Activated T-cell treated with anti-CD3 and anti-CD28 coated beads, Interleukin-2, amount 50 U/mL, for 4 hours (primary cell): ENCODE measurements around the gene ACSM2B. TPM values are rescaled to one million over a fixed set of nuclear protein-coding genes. Genes with fewer than 3 reads are reported as not detected.
"Not testable (repeated sequence)": the region's sequence is repeated elsewhere in the genome, so short reads cannot be mapped to it uniquely, and the experiment has no call there.

Source experiments
- ATAC-seq, 2 donors: fragments of 200-7000 bp; cut with Tn5 transposase; one replicate each; pipeline ENCODE4 v1.10.0; 2021
- DNase-seq: peaks from one replicate; pipeline ENCODE4 v3.0.0-alpha.2; 2020
- H3K27me3 Mint-ChIP-seq: one replicate; pipeline ENCODE4 v1.8.0; 2021; ENCODE audit warnings: low read depth, mixed read lengths
- H3K36me3 Mint-ChIP-seq: one replicate; pipeline ENCODE4 v1.8.0; 2022; ENCODE audit warnings: mixed read lengths; ENCODE audit not compliant: insufficient read depth
- H3K4me1 Mint-ChIP-seq: one replicate; pipeline ENCODE4 v1.8.0; 2021; ENCODE audit warnings: low read depth, mixed read lengths
- H3K4me3 Mint-ChIP-seq: one replicate; pipeline ENCODE4 v1.8.0; 2021; ENCODE audit warnings: mild to moderate bottlenecking, moderate library complexity, mixed read lengths
- H3K9me3 Mint-ChIP-seq: one replicate; pipeline ENCODE4 v1.8.0; 2021; ENCODE audit warnings: mixed read lengths
- total RNA-seq, 3 donors: library from RNA; stranded (reverse); gene quantifications; one replicate each; pipeline ENCODE4 v1.2.1, GENCODE V29; 2021

The ACSM2B gene, protein sequence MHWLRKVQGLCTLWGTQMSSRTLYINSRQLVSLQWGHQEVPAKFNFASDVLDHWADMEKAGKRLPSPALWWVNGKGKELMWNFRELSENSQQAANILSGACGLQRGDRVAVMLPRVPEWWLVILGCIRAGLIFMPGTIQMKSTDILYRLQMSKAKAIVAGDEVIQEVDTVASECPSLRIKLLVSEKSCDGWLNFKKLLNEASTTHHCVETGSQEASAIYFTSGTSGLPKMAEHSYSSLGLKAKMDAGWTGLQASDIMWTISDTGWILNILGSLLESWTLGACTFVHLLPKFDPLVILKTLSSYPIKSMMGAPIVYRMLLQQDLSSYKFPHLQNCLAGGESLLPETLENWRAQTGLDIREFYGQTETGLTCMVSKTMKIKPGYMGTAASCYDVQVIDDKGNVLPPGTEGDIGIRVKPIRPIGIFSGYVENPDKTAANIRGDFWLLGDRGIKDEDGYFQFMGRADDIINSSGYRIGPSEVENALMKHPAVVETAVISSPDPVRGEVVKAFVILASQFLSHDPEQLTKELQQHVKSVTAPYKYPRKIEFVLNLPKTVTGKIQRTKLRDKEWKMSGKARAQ
- under 1 TPM in 1 of 3 donors, not detected in 2; 0.22 TPM for total RNA-seq

GRCh38 chr16:20576145-20576544 is at the start of gene ACSM2B:
TSS of gene ACSM2B (minus strand) at chr16:20576367. CDS start at chr16:20564845, 11,522 bp downstream.
- not testable (repeated sequence) for H3K4me3 Mint-ChIP-seq, DNase-seq, H3K27me3 Mint-ChIP-seq, H3K9me3 Mint-ChIP-seq, H3K36me3 Mint-ChIP-seq, ATAC-seq, H3K4me1 Mint-ChIP-seq

- Mint-ChIP-seq H3K4me1 (peaks cover 4% of the 10 kb centered on the region), H3K27me3 (no peaks in the 10 kb centered on the region), H3K9me3 (no peaks in the 10 kb centered on the region), H3K4me3 (no peak overlapping the region), H3K36me3 (no peaks in the 10 kb centered on the region)
- DNase-seq (no peak), ATAC-seq (no peak)
Observed at GRCh38 chr16:20624882-20625807, 49.0 kb upstream of the ACSM2B start.

DNA sequence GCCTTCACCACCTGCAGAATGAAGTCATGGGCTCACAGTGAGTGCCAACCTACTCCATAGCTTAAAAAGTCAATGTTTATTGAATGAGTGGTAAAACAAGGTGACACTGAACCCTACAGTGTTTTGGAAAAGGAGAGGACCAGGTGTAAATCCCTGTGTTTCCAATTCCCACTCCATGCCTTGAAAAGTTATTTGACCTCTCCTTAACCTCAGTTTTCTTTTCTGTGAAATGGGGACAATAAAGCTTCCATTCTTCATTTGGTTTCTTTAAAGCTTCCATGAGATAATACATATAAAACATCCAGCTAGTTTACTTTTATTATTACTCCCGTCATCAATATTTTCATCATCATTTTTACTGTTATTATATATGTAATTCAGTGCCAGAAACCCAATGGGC is 48.0 kb upstream of the ACSM2B start:
- DNase-seq = no peak
- H3K4me3 Mint-ChIP-seq = no peak overlapping the region

DNA sequence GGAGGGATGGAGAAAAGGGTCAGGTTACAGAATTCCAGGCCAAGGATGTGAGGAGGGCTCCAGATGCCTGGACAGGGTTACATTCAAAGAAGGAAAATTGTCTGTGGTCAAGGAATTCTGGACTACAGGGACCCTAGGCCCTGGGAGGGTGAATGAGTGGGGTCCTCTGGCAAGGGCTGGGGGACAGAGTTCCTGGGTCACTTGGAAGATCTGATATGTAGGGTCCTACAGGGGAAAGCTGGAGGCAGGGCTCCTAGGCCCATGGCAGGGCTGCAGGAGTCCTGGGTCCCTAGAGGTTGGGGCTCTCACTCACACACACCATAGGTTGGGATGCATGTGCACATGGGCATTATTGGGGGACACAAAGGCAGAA is 46.3 kb upstream of the ACSM2B start:
- H3K9me3 Mint-ChIP-seq = no peaks in the 10 kb centered on the region

More for the DNA sequence above, 48.0 kb upstream of the ACSM2B start:
- Mint-ChIP-seq H3K36me3 (no peaks in the 10 kb centered on the region), H3K27me3 (no peaks in the 10 kb centered on the region), H3K4me1 (peaks cover 4% of the 10 kb centered on the region), H3K9me3 (no peaks in the 10 kb centered on the region)
- ATAC-seq = no peak

GRCh38 chr16:20621406-20621805 is 45.2 kb upstream of the ACSM2B start:
- H3K27me3 Mint-ChIP-seq = no peaks in the 10 kb centered on the region
- no peaks in the 10 kb centered on the region for H3K9me3 Mint-ChIP-seq
- H3K4me1 Mint-ChIP-seq = no peaks in the 10 kb centered on the region
- no peaks in the 10 kb centered on the region for H3K36me3 Mint-ChIP-seq
- no peak for DNase-seq
- no peak for ATAC-seq
- H3K4me3 Mint-ChIP-seq = no peak overlapping the region

More for the DNA sequence above, 46.3 kb upstream of the ACSM2B start:
- DNase-seq (no peak), ATAC-seq (no peak)
- no peaks in the 10 kb centered on the region for H3K27me3 Mint-ChIP-seq
- no peaks in the 10 kb centered on the region for H3K4me1 Mint-ChIP-seq
- no peaks in the 10 kb centered on the region for H3K36me3 Mint-ChIP-seq
- no peak overlapping the region for H3K4me3 Mint-ChIP-seq

DNA sequence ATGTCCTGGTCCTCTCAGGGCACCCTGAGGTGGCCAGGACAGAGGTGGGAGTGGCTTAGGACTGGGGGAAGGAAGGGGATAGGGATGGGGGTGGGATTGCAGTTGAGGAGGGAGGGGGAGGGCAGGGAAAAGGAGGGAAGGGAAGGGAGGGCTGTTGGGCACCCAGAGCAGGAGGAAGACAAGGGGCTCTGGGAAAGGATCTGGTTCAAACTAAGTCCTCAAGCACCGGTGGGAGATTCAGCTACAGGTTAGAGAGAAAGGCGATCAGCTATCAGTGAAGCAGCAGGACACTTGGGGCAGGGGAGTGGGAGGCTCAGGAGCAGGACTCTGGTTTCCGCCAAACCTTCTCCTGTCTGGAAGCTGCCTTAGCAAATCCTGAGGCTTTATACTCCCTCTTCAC is 44.6 kb upstream of the ACSM2B start:
- no peak for ATAC-seq
- Mint-ChIP-seq H3K9me3 (no peaks in the 10 kb centered on the region), H3K27me3 (no peaks in the 10 kb centered on the region), H3K4me1 (no peaks in the 10 kb centered on the region), H3K4me3 (no peak overlapping the region), H3K36me3 (no peaks in the 10 kb centered on the region)
- DNase-seq = no peak

DNA sequence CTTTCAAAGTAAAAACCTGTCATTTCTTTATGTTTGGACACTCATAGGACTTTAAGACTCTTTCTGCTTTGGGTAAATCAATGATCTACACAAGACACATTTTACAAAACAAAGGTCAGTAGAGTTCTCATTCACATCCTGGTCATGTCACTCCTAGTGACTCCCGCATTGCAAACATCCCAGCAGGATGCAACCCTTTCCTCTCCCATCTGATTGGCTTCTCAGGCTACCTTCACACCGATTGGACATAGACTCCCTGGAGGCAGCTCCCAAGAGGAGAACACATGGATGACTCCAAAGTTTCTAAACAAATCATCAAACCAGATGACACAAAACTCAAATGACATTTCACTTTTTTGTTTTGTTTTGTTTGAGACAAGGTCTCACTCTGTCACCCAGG is 43.8 kb upstream of the ACSM2B start:
- Mint-ChIP-seq H3K36me3 (no peaks in the 10 kb centered on the region), H3K9me3 (no peaks in the 10 kb centered on the region), H3K4me3 (no peak overlapping the region), H3K27me3 (no peaks in the 10 kb centered on the region), H3K4me1 (no peaks in the 10 kb centered on the region)
- no peak for DNase-seq
- ATAC-seq = no peak

DNA sequence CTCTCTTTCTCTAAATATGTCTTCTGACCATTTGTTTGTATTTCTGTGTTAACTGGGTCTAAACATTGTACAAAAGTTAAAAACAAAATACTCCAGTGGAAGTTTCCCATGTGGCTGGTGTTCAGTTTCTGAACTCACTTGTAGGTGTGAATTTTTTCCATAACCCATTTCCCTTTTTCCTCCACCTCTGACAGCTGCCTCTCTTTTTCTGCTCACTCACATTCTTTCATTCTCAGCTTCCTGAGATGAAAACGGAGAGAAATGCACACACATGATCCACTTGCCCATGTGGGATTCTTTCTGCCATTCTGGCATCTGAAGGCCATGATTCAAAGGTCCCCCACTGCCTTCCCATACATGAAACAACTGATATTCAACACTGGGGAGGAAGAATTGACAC is 41.1 kb upstream of the ACSM2B start:
- DNase-seq (no peak), ATAC-seq (no peak)
- Mint-ChIP-seq H3K4me1 (no peaks in the 10 kb centered on the region), H3K36me3 (no peaks in the 10 kb centered on the region), H3K27me3 (peaks cover 5% of the 10 kb centered on the region), H3K4me3 (no peak overlapping the region), H3K9me3 (no peaks in the 10 kb centered on the region)

- Mint-ChIP-seq H3K36me3 (no peaks in the 10 kb centered on the region), H3K9me3 (no peaks in the 10 kb centered on the region), H3K4me1 (no peaks in the 10 kb centered on the region), H3K27me3 (peaks cover 26% of the 10 kb centered on the region), H3K4me3 (no peak overlapping the region)
- DNase-seq = no peak
- ATAC-seq = no peak
Observed at GRCh38 chr16:20614186-20615141, 38.3 kb upstream of the ACSM2B start.

GRCh38 chr16:20613481-20614185 is 37.5 kb upstream of the ACSM2B start:
- DNase-seq = no peak
- Mint-ChIP-seq H3K27me3 (peaks cover 26% of the 10 kb centered on the region), H3K9me3 (no peaks in the 10 kb centered on the region), H3K4me3 (no peak overlapping the region), H3K36me3 (no peaks in the 10 kb centered on the region), H3K4me1 (no peaks in the 10 kb centered on the region)
- ATAC-seq = no peak

DNA sequence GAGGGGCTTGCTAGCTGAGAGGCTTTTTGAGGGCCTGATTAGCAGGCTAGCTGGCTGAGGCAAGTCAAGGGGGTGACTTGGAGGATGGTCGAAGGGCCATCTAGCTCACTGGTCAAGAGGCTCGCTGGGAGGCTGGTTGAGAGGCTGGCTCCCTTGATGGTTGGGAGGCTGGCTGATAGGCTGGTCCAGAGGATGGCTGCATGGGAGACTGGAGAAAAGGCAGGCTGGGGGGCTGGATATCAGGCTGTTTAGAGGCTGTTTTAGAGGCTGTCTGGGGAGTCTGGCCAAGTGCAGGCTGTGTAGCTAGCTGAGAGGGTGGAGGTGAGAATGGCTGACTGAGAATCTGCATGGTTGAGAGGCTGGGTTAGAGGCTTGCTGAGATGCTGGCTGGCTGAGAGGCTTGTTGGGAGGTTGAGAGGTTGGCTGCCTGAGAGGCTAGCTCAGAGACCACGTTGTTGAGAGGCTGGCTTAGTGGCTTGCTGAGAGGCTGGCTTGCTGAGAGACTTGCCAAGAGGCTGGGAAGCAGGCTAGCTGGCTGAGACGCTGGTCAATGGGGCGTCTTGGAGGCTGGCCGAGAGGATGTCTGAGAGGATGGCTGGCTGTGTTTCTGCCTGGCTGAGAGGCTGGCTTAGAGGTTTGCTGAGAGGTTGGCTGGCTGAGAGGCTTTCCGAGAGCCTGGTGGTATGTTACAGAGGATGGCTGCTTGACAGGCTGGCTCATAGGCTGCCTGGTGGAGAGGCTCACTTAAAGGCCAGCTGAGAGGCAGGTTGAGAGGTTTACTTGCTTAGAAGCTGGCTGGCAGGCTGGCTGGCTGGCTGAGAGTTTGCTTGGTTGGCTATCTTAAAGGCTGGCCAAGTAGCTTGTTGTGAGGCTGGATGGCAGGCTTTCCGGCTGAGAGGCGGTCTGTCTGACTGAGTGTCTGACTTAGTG is 36.6 kb upstream of the ACSM2B start:
- H3K9me3 Mint-ChIP-seq = no peaks in the 10 kb centered on the region
- no peak overlapping the region for H3K4me3 Mint-ChIP-seq
- DNase-seq (no peak), ATAC-seq (no peak)
- no peaks in the 10 kb centered on the region for H3K36me3 Mint-ChIP-seq
- H3K27me3 Mint-ChIP-seq = peaks cover 26% of the 10 kb centered on the region
- no peaks in the 10 kb centered on the region for H3K4me1 Mint-ChIP-seq

- H3K27me3 Mint-ChIP-seq = peaks cover 26% of the 10 kb centered on the region
- no peaks in the 10 kb centered on the region for H3K9me3 Mint-ChIP-seq
- no peak for ATAC-seq
- H3K36me3 Mint-ChIP-seq = no peaks in the 10 kb centered on the region
- no peaks in the 10 kb centered on the region for H3K4me1 Mint-ChIP-seq
- H3K4me3 Mint-ChIP-seq = no peak overlapping the region
- DNase-seq = no peak
Observed at GRCh38 chr16:20611975-20612481, 35.9 kb upstream of the ACSM2B start.
